AG10803 (cell line): ENCODE data around the gene FARS2.

Experiments used
- DNase-seq: peaks from one replicate; pipeline ENCODE4 v3.0.0; 2010; ENCODE audit warnings: low read depth
- H3K4me3 ChIP-seq: 2 replicates; pipeline ENCODE4 v1.5.1; 2011; ENCODE audit warnings: mild to moderate bottlenecking, low read length, control low read depth
- CTCF ChIP-seq: conservative IDR thresholded peaks from 2 replicates; pipeline ENCODE4 v1.5.1; 2011; ENCODE audit warnings: mild to moderate bottlenecking, low read length, control low read depth, inconsistent platforms

Gene FARS2

GRCh38 chr6:5475779-5476178 lies 214.5 kb downstream of the FARS2 start:
- H3K4me3 ChIP-seq, result no peak overlapping the region
- TF ChIP-seq CTCF, result no peak
- no peak for DNase-seq

- DNase-seq, result no peak
- TF ChIP-seq CTCF, result no peak
- no peak overlapping the region for H3K4me3 ChIP-seq
These were observed 217.1 kb downstream of the FARS2 start for GRCh38 chr6:5478380-5478779.

DNA sequence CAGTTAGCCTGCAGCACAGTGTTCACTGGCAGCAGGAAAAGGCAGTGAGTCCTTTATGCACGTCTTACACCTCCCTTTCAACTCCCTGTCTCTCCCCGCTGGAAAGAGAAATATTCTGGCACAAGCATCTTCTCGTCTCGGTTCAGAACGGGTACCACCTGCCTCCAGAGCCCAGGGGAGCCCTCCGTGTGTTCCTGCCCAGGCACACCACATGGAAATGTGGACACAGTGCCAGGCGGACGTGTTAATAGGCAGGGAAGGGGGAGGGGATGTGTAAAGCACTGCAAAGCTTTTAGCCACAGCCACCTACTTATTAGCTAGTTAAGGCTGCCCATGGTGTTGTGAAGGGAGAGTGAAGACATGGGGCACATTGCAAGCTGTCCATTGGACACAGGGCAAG lies 219.7 kb downstream of the FARS2 start:
- no peak for DNase-seq
- H3K4me3 ChIP-seq, result peak overlapping the region; percentile 20; the same call in 1 of the 2 replicates
- no peak for TF ChIP-seq CTCF

GRCh38 chr6:5481750-5482149 lies 220.4 kb downstream of the FARS2 start:
- H3K4me3 ChIP-seq, result no peak overlapping the region
- TF ChIP-seq CTCF, result no peak
- no peak for DNase-seq

- no peak for DNase-seq
- no peak overlapping the region for H3K4me3 ChIP-seq
- no peak for TF ChIP-seq CTCF
These were observed 221.3 kb downstream of the FARS2 start for GRCh38 chr6:5482619-5483018.

GRCh38 chr6:5484692-5485091 lies 223.4 kb downstream of the FARS2 start:
- no peak for DNase-seq
- TF ChIP-seq CTCF, result no peak
- H3K4me3 ChIP-seq, result no peak overlapping the region

GRCh38 chr6:5486214-5486613 lies 224.9 kb downstream of the FARS2 start:
- no peak overlapping the region for H3K4me3 ChIP-seq
- TF ChIP-seq CTCF, result no peak
- no peak for DNase-seq
